Body of pancreas (tissue), 4 donors: ENCODE measurements around the gene UBQLN1.

Experiments used
- POLR2A ChIP-seq, 3 donors: fragments of 450-650 bp; IDR thresholded peaks; one replicate each; pipeline ENCODE4 v1.6.1; 2016; ENCODE audit warnings: antibody characterized with exemption in 3 of 3, mild to moderate bottlenecking in 2 of 3
- TF ChIP-seq, protein P1 (sequence below), 7 experiments: fragments of 450-650 bp in 4 of 7; fragments of 200-600 bp in 3 of 7; sonication (generic) in 3 of 7; IDR thresholded peaks; one replicate each; pipeline ENCODE4 v1.5.1; 2016 to 2019; ENCODE audit warnings: antibody characterized with exemption in 7 of 7

DNA sequence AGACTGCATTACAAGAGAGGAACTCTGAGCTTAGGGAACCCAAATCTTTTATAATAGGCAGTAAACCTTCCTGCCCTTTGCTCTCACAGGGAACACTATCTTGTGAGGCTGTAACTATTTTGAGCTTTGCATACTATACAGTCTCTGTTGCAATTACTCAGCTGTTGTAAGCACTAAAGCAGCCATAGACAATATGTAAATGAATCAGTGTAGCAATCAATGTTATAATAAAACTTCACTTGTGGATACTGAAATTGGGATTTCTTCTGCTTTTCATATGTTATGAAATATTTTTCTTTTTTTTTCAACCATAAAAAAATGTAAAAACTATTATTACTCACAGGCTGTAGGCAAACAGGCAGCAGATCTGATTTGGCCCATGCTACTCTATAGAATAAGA is 16.7 kb upstream of the UBQLN1 start:
- TF ChIP-seq, protein P1, sequence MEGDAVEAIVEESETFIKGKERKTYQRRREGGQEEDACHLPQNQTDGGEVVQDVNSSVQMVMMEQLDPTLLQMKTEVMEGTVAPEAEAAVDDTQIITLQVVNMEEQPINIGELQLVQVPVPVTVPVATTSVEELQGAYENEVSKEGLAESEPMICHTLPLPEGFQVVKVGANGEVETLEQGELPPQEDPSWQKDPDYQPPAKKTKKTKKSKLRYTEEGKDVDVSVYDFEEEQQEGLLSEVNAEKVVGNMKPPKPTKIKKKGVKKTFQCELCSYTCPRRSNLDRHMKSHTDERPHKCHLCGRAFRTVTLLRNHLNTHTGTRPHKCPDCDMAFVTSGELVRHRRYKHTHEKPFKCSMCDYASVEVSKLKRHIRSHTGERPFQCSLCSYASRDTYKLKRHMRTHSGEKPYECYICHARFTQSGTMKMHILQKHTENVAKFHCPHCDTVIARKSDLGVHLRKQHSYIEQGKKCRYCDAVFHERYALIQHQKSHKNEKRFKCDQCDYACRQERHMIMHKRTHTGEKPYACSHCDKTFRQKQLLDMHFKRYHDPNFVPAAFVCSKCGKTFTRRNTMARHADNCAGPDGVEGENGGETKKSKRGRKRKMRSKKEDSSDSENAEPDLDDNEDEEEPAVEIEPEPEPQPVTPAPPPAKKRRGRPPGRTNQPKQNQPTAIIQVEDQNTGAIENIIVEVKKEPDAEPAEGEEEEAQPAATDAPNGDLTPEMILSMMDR (IDR thresholded peaks at IDR 0.05) = no peak
- TF ChIP-seq POLR2A (IDR thresholded peaks at IDR 0.05) = no peak
